ENCODE results near the gene SHBG. TPM values are rescaled to one million over a fixed set of nuclear protein-coding genes. Genes with fewer than 3 reads are reported as not detected.

The SHBG gene, protein sequence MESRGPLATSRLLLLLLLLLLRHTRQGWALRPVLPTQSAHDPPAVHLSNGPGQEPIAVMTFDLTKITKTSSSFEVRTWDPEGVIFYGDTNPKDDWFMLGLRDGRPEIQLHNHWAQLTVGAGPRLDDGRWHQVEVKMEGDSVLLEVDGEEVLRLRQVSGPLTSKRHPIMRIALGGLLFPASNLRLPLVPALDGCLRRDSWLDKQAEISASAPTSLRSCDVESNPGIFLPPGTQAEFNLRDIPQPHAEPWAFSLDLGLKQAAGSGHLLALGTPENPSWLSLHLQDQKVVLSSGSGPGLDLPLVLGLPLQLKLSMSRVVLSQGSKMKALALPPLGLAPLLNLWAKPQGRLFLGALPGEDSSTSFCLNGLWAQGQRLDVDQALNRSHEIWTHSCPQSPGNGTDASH
- 0.18 and 0.19 TPM in 2 replicates for total RNA-seq

DNA sequence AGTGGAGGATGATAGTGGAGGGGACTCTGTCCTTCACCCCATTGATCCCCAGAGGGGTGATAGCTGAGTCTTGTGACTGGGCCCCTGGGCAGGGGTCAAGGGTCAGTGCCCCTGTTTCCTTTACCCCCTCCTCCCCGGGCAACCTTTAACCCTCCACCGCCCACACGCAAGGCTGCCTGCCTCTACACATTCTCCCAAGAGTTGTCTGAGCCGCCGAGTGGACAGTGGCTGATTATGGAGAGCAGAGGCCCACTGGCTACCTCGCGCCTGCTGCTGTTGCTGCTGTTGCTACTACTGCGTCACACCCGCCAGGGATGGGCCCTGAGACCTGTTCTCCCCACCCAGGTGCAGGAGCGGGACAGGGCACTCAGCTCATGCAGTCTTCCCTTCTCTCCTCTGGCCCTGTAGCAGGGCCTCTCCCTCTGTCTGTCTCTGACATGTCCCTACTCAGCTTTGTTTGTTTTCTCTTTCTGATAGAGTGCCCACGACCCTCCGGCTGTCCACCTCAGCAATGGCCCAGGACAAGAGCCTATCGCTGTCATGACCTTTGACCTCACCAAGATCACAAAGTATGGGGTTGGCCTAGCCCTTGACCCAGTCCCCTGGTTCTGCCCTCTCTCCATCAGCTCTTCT is at the start of gene SHBG:
Gene SHBG, plus strand, starts transcription at position 197 of the 633 bp plus-strand sequence. Its CDS starts 38 bp downstream, at position 235.

DNA sequence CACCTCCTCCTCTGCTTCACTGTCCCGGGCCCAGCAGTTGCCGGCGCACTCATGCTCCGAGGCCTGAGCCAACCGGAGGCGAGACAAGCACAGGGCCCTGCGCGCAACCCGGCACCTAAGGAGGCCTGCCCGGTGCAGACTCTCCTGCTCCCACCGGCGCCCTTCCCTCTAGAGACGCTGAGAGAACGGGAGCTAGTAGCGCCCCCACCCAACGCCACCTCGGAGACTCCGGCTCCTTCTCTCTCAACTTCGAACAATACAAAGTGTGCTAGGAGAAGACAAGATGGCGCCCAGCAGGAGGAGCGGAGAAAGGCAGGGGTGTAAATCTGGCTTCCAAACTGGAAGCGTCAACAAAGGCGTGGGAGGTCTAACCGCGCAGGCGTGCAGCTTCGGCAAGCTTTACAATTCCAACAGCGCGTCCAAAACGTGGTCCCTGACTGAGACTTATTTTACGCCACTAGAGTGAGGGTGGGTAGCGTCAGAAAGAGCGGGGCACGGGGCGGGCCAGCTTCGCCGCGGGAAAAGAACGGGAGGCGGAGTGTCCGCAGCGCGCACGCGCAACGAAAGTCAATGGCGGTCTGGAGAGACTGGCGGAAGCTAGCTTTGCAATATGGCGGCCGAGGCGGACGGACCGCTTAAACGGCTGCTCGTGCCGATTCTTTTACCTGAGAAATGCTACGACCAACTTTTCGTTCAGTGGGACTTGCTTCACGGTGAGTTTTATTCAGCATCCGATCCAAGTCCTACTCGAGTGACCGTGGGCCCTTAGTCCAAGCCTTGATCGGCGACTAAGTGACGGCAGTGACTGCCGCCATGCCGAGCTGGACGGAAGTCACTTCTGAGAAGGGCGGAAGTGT is 46.5 kb upstream of the SHBG start, which contains the start of gene MPDU1:
Gene MPDU1, plus strand, starts transcription at position 600 of the 857 bp plus-strand sequence. Its CDS starts 11 bp downstream, at position 611.

DNA sequence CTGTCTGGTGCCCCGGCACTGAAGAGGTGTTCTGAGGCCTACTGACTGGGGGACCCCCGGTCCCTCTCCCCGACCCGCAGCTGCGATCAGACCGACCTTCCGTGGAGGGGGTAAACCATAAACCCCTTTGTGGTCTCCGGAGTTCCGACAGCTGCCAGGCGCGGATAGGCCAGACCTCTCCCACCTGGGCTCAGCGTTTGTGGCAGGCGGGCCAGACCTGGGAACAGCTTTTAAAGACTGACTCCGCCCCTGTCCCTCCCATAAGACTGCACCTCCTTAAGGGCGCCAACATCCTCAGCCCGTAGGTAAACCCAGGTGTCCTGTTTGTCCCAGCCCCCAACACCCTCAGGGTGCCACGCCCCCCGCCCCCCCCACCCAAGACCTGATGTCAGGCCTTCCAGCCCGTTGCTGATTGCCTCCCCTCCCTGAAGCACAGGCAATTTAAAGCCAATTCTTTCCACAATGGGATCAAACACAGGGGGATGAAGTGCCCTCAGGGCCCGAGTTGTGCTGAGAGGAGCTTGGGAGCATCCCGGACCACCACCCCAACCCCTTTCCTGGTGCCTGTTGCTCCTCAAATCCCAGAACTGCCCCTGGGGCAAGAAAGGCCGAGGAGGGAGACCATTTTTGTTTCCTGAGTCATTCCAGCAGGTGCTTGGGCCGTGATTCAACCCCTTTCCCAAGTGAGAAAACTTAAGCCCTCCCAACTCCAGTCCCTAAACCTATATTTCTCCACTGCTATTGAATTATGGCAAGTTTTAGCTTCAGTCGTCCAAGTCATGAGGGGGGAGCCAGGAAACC is 39.8 kb upstream of the SHBG start, which contains the start of gene SOX15:
Gene SOX15, minus strand, starts transcription at position 204 of the 801 bp plus-strand sequence. CDS start 418 bp downstream, outside the sequence.

DNA sequence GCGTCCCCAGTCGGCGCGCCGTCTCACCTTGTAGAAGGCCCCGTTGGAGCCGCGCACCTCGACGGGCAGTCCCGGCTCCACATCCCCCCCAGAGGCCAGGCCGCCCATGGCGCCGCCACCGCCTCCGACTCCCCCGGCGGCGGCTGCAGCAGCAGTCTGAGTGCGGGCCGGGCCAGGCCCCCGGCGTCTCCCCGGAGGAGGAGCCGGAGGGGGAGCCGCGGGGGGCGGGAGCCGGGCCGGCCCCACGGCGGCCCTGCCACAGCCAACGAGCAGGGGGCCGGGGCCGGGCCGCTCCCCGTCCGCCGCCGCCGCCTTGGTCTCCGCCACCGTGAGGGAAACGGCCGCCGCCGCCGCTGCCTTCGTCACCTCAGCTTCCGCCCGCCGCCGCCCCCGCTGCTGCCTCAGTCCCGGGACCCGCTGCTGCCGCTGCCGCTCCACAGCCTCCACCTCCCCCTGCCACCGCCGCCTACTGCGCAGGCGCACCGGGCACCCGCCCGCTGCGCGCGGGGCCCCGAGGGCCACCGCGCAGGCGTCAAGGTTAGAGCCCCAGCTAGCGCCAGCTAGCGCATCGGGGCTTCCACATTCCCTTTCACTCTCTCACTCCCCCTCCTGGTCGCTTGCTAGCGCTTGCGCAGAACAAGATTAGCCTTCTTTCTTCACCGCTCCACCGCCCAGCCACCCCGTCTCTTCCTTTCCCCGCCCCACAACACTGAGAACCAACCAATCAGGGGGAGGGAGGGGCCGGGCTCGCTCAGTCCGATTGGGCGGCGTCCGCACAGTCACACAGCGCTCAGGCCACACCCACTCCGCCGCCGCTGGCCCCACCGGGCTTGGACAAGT is 15.3 kb upstream of the SHBG start, which contains the start of gene FXR2:
Gene FXR2, minus strand, starts transcription at position 473 of the 840 bp plus-strand sequence. Its CDS starts 365 bp downstream, at position 108.

DNA sequence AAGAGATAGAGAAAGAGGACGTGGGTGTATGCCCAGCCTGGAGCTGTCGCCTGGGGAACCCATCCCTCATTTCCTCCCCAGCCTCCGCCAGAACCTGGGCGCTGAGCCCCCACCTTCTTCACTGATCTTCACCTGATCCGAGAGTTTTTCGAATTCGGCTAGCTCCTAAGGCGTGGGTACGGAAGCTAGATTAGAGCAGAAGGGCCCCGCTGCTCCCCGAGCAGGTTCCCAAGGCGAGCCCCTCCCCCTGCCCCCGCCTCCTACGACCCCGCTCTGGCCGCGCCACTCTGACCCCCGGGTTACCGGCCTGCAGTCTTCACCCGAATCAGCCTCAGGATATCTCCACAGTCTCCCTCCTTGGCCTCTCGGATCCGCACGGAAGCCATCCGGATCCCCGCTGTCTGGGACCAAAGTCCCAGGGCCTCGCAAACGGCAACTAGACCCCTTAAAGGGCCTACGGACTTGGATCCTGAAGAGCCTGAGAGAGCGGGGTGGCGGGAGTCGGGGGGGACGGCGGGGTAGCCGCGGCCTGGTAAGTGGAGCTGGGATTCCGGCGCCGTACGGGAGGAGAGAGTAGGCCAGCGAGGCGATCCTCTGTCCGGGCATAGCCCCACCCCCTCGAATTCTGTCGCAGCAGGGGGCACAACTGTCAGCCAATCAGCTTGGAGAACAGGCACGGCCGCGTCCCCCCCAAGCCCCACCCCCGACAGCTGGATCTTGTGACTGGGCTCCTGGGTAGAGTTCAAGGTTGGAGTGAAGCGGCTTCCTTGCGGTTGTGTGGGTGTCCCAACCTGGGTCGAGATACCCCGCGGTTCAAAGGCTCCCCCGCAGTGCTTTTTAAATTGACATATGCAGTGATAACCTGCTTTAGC is 2.4 kb upstream of the SHBG start, which contains the start of gene SAT2:
Gene SAT2, minus strand, starts transcription at position 572 of the 872 bp plus-strand sequence. Its CDS starts 186 bp downstream, at position 386.

DNA sequence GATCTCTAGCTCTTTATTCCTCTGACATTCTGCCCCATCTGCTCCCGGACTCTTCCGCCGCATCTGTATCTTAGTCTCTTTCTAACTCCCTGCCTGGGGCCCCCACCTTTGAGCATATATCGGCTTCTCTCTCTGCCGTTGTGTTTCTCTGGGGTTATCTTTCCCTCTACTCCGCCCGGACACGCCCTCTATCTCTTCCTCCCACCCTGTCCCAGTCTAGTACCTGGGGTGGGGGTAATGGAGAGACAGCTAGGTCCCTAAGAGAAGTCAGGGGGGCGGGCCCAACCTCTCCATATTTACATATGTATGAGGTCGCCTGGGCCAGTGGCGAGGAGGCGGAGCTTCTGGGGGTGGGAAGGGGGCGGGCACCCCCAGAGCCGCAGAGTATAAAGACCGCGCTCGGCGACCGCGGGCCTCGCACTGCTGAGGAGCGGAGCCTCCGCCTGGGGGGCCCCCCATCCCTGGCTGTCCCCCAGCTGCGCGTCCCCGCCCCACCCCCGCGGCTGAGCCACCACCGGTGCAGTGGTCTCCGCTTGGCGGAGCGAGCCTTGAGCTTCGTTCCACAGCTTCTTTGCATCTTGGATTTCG is 20.7 kb downstream of the SHBG start, which contains the start of gene ATP1B2:
Gene ATP1B2, plus strand, starts transcription at position 418 of the 588 bp plus-strand sequence. CDS start 593 bp downstream, outside the sequence.

Other genes with a start within 250 kb of the SHBG start
- under 0.01 and 0.28 TPM in 2 replicates for gene TNK1, start 249.0 kb upstream of the SHBG start, total RNA-seq
- 16.8 and 23.6 TPM in 2 replicates for gene PLSCR3, start 235.6 kb upstream of the SHBG start, total RNA-seq
- 86.7 and 102 TPM in 2 replicates for gene TMEM256, start 226.0 kb upstream of the SHBG start, total RNA-seq
- 2.9 and 5.1 TPM in 2 replicates for gene NLGN2, start 222.3 kb upstream of the SHBG start, total RNA-seq
- gene SPEM1, start 209.8 kb upstream of the SHBG start, total RNA-seq = not detected in 2 replicates
- gene SPEM2, start 204.5 kb upstream of the SHBG start, total RNA-seq = not detected in 2 replicates
- not detected in 2 replicates for gene SPEM3, start 201.3 kb upstream of the SHBG start, total RNA-seq
- gene TMEM102, start 194.7 kb upstream of the SHBG start, total RNA-seq = 5.2 and 6.0 TPM in 2 replicates
- gene FGF11, start 190.6 kb upstream of the SHBG start, total RNA-seq = 0.09 and 0.94 TPM in 2 replicates
- 4.4 and 6.6 TPM in 2 replicates for gene CHRNB1, start 185.1 kb upstream of the SHBG start, total RNA-seq
- gene ZBTB4, start 150.5 kb upstream of the SHBG start, total RNA-seq = 8.2 and 13.7 TPM in 2 replicates
- gene SLC35G6, start 148.7 kb upstream of the SHBG start, total RNA-seq = not detected in 2 replicates
- gene POLR2A, start 145.8 kb upstream of the SHBG start, total RNA-seq = 79.3 and 81.6 TPM in 2 replicates
- gene TNFSF12, start 81.1 kb upstream of the SHBG start, total RNA-seq = 6.1 and 10.5 TPM in 2 replicates
- gene TNFSF13, start 71.4 kb upstream of the SHBG start, total RNA-seq = 0.66 and 0.90 TPM in 2 replicates
- gene SENP3, start 68.2 kb upstream of the SHBG start, total RNA-seq = 86.7 and 95.7 TPM in 2 replicates
- 1.6 and 2.8 TPM in 2 replicates for gene CD68, start 50.5 kb upstream of the SHBG start, total RNA-seq
- gene MPDU1, start 46.3 kb upstream of the SHBG start, total RNA-seq = 56.6 and 73.6 TPM in 2 replicates
- 0.09 and 0.28 TPM in 2 replicates for gene SOX15, start 40.0 kb upstream of the SHBG start, total RNA-seq
- 33.2 and 38.3 TPM in 2 replicates for gene FXR2, start 15.2 kb upstream of the SHBG start, total RNA-seq
- gene SAT2, start 2.3 kb upstream of the SHBG start, total RNA-seq = 18.9 and 24.0 TPM in 2 replicates
- not detected in 2 replicates for gene ATP1B2, start 20.8 kb downstream of the SHBG start, total RNA-seq
- 38.8 and 50.1 TPM in 2 replicates for gene TP53, start 57.4 kb downstream of the SHBG start, total RNA-seq
- 8.9 and 14.6 TPM in 2 replicates for gene WRAP53, start 58.3 kb downstream of the SHBG start, total RNA-seq
- gene EFNB3, start 75.1 kb downstream of the SHBG start, total RNA-seq = 0.38 and 0.81 TPM in 2 replicates
- gene DNAH2, start 87.6 kb downstream of the SHBG start, total RNA-seq = 0.36 TPM in 1 of 2 replicates, not detected in the other
- 3.5 and 5.7 TPM in 2 replicates for gene KDM6B, start 204.1 kb downstream of the SHBG start, total RNA-seq
- 10.5 and 12.0 TPM in 2 replicates for gene TMEM88, start 224.9 kb downstream of the SHBG start, total RNA-seq
- 122 and 163 TPM in 2 replicates for gene NAA38, start 227.4 kb downstream of the SHBG start, total RNA-seq
- 7.6 and 8.4 TPM in 2 replicates for gene CYB5D1, start 227.9 kb downstream of the SHBG start, total RNA-seq

Data from endothelial cell of coronary artery (primary cell).